BJ (cell line): ENCODE results near the gene SKAP1. TPM values are rescaled to one million over a fixed set of nuclear protein-coding genes. Genes with fewer than 3 reads are reported as not detected.

ENCODE experiments used
- CTCF ChIA-PET: fragments of 350-600 bp; formaldehyde crosslinking; extraction: SDS; loops from one replicate; lab custom pipeline; 2021; ENCODE audit warnings: antibody characterized with exemption, inconsistent platforms; lab: Yijun Ruan, JAX
- POLR2A ChIA-PET: fragments of 300-600 bp; sonication (Branson Sonifier 250); formaldehyde crosslinking; extraction: SDS; loops from one replicate; lab custom pipeline; 2021; ENCODE audit warnings: antibody characterized with exemption; lab: Charles Lee
- DNase-seq: peaks from one replicate; pipeline ENCODE4 v3.0.0-alpha.2; 2011; ENCODE audit warnings: low read depth
- H3K27me3 ChIP-seq: 2 replicates; pipeline ENCODE4 v1.6.0; 2011; ENCODE audit warnings: low read length; ENCODE audit not compliant: control insufficient read depth, insufficient read depth
- H3K36me3 ChIP-seq: 2 replicates; pipeline ENCODE4 v1.5.1; 2011; ENCODE audit warnings: low read length; ENCODE audit not compliant: control insufficient read depth, insufficient read depth
- H3K4me3 ChIP-seq: 2 replicates; pipeline ENCODE4 v1.5.1; 2011; ENCODE audit warnings: low read depth, mild to moderate bottlenecking, control low read depth, low read length
- CTCF ChIP-seq: IDR thresholded peaks from 2 replicates; pipeline ENCODE4 v1.5.1; 2011; ENCODE audit warnings: low read depth, mild to moderate bottlenecking, control low read depth, inconsistent platforms, low read length, moderate library complexity; ENCODE audit not compliant: insufficient read depth
- polyA plus RNA-seq: library from polyadenylated mRNA; depleted of rRNA; stranded (reverse); fragments of >200 nt; gene quantifications from 2 replicates; pipeline ENCODE4 v1.2.3, GENCODE V29; 2011

SKAP1 gene
- polyA plus RNA-seq, 1 experiment, result not detected

- Histone ChIP-seq H3K36me3 (no peaks in the 10 kb centered on the region), H3K4me3 (no peak overlapping the region), H3K27me3 (peaks cover 32% of the 10 kb centered on the region)
- POLR2A ChIA-PET, result no interaction called here
- DNase-seq, result no peak
- CTCF ChIA-PET, result interaction anchor here (0.7 to 1.7 kb wide), 13 partner anchors 9 to 439 kb away, joined by 3 to 7 read pairs (median 3); no protein-coding TSS in a partner anchor
- TF ChIP-seq CTCF, result peak; percentile 58
Measured at GRCh38 chr17:48153691-48154358, 276.2 kb downstream of the SKAP1 start.

DNA sequence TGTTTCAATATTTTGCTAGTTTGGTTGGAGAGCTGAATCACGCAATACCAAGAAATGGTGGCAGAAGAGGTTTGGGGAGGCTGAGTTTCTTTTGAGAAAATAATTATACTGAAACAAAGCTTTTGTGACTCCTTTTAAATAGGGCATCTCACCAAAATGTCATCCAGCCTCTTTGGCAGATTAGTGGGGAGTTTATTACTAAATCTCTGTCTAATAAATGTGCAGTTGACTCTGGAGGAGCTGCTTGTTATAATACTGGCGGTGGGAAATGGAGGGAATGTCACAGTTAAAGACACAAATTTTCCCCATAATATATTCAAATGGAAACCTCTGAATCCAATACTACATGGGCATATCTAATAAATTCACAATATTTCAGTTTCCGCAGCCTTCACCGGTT lies 277.7 kb downstream of the SKAP1 start:
- Histone ChIP-seq H3K27me3 (peaks cover 45% of the 10 kb centered on the region), H3K4me3 (no peak overlapping the region), H3K36me3 (no peaks in the 10 kb centered on the region)
- no peak for TF ChIP-seq CTCF
- POLR2A ChIA-PET, result no interaction called here
- CTCF ChIA-PET, result interaction anchor here (1.0 to 1.4 kb wide), 2 partner anchors 63 to 341 kb away, joined by 3 to 5 read pairs; no protein-coding TSS in a partner anchor
- no peak for DNase-seq

DNA sequence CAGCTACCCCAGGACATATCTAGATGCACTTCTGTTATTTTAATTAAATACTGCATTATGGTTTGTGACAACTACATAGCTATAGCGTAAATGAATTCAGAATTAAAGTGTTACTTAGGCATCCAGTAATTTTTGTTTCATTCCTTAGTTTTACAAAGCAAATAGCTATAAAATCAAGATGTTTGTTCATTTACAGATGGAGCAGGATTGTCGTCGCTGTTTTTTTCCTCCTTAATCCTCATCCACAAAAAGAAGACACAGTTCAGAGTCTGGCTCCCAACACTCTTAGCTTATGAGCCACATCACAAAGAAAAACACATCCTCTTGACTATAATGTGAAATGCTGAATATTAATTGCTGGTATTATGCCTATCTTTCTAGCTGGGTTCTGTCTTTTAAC lies 278.8 kb downstream of the SKAP1 start:
- TF ChIP-seq CTCF, result no peak
- peaks cover 44% of the 10 kb centered on the region for H3K27me3 ChIP-seq
- H3K36me3 ChIP-seq, result no peaks in the 10 kb centered on the region
- DNase-seq, result no peak
- POLR2A ChIA-PET, result no interaction called here
- no peak overlapping the region for H3K4me3 ChIP-seq
- CTCF ChIA-PET, result interaction anchor here (0.9 kb wide), 1 partner anchor 462 kb away, joined by 3 read pairs; no protein-coding TSS in a partner anchor

DNA sequence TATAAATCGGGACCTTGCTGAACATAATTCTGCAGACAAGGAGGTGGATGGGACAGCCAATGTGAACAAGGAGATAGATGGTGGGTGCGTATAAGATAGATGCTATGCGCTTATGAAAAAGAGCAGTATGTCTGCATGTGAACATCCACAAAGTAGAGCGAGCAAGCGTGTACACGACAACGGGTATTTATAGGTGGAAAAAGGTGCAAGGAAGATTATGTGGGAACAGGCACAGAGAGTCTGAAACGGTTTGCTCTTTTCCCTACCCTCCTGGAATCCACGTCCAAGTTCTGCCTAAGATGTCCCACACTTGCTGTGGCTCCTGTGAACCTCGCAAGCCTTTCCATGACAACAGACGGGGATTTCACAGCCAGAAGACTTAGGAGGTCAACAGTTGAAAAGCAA lies 279.4 kb downstream of the SKAP1 start:
- TF ChIP-seq CTCF, result no peak
- CTCF ChIA-PET, result no interaction called here
- Histone ChIP-seq H3K27me3 (peaks cover 44% of the 10 kb centered on the region), H3K36me3 (no peaks in the 10 kb centered on the region), H3K4me3 (no peak overlapping the region)
- DNase-seq, result no peak
- POLR2A ChIA-PET, result no interaction called here

DNA sequence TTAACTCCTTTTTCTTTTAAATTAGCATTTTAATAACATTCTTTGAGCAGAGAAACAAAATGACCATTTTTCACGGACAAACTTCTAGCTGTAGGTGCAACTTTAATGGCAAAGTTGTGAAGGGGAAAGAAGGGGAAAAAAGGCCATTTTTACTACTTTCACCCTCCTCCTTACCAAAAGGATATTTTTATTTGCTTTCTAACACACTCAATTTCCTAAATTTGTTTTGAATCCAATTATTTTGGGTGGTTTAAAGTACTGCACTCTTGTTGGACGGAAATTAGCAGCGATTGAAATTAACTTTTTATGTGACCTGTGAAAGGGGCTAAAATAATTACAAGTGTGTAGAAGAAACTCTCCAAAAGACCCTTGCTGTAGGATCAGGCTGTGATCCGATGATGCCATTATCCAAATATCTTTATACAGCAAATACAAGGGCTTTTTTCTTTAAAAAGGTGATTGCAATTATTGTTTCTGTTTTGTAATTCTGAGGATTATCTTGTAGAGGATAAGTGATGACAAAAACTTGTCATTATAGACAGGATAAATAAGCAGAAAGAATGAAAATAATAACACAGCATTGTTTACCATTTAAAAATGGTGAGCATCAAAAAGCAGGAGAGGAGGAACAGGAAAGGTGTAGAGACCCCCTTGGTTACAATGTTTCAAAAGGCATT lies 280.1 kb downstream of the SKAP1 start:
- DNase-seq, result no peak
- no peak overlapping the region for H3K4me3 ChIP-seq
- no peaks in the 10 kb centered on the region for H3K36me3 ChIP-seq
- no peak for TF ChIP-seq CTCF
- POLR2A ChIA-PET, result interaction anchor here (0.5 to 0.7 kb wide), 2 partner anchors 102 to 474 kb away, joined by 3 read pairs; partner anchors contain the start of gene NFE2L1
- peaks cover 45% of the 10 kb centered on the region for H3K27me3 ChIP-seq
- CTCF ChIA-PET, result interaction anchor here (1.1 to 2.5 kb wide), 2 partner anchors 12 to 124 kb away, joined by 3 to 8 read pairs; no protein-coding TSS in a partner anchor
